GM10248 (cell line): Measurements from ENCODE around the gene ITGB3.

Experiments
- CTCF ChIA-PET: fragments of 300-600 bp; sonication (Branson Sonifier 250); formaldehyde crosslinking; extraction: SDS; loops from one replicate; lab custom pipeline; 2021; ENCODE audit warnings: antibody characterized with exemption; lab: Yijun Ruan, JAX
- POLR2A ChIA-PET: fragments of 350-650 bp; sonication (Branson Sonifier 250); formaldehyde crosslinking; extraction: SDS; loops from one replicate; lab custom pipeline; 2020; ENCODE audit warnings: antibody characterized with exemption; lab: Yijun Ruan, JAX
- DNase-seq: peaks from one replicate; pipeline ENCODE4 v3.0.0; 2012; ENCODE audit errors: extremely low spot score
- CTCF ChIP-seq: IDR thresholded peaks from 2 replicates; pipeline ENCODE4 v1.5.1; 2012; ENCODE audit warnings: mild to moderate bottlenecking, low read depth; ENCODE audit errors: extremely low read depth, missing control alignments, control extremely low read depth

Gene ITGB3

GRCh38 chr17:47291242-47291873 lies 37.7 kb downstream of the ITGB3 start:
- no peak for TF ChIP-seq CTCF
- CTCF ChIA-PET, result interaction anchor here (1.2 to 6.4 kb wide), 2 partner anchors 9 to 24 kb away, joined by 8 to 42 read pairs; no protein-coding TSS in a partner anchor
- POLR2A ChIA-PET, result no interaction called here
- no peak for DNase-seq

GRCh38 chr17:47292206-47292605 lies 38.6 kb downstream of the ITGB3 start:
- ChIA-PET POLR2A (no interaction called here), CTCF (interaction anchor here (1.2 to 6.4 kb wide), 2 partner anchors 9 to 23 kb away, joined by 8 to 42 read pairs; no protein-coding TSS in a partner anchor)
- TF ChIP-seq CTCF, result no peak
- DNase-seq, result no peak

- no peak for TF ChIP-seq CTCF
These were observed 41.6 kb downstream of the ITGB3 start for GRCh38 chr17:47295037-47295873.

GRCh38 chr17:47295874-47296255 lies 42.2 kb downstream of the ITGB3 start:
- no peak for TF ChIP-seq CTCF
- ChIA-PET POLR2A (interaction anchor here (1.0 kb wide), 1 partner anchor 9 kb away, joined by 3 read pairs; no protein-coding TSS in a partner anchor), CTCF (interaction anchor here (1.0 to 2.0 kb wide), 7 partner anchors 9 to 88 kb away, joined by 3 to 9 read pairs (median 3); no protein-coding TSS in a partner anchor)
- DNase-seq, result no peak

More at GRCh38 chr17:47295037-47295873, 41.6 kb downstream of the ITGB3 start:
- ChIA-PET CTCF (interaction anchor here (1.0 to 2.0 kb wide), 7 partner anchors 9 to 88 kb away, joined by 3 to 9 read pairs (median 3); no protein-coding TSS in a partner anchor), POLR2A (interaction anchor here (1.0 kb wide), 1 partner anchor 9 kb away, joined by 3 read pairs; no protein-coding TSS in a partner anchor)
- no peak for DNase-seq

GRCh38 chr17:47297661-47298400 lies 44.2 kb downstream of the ITGB3 start:
- POLR2A ChIA-PET, result no interaction called here
- TF ChIP-seq CTCF, result no peak
- DNase-seq, result no peak
- CTCF ChIA-PET, result interaction anchor here (0.9 to 1.5 kb wide), 2 partner anchors 10 to 22 kb away, joined by 3 read pairs; no protein-coding TSS in a partner anchor

- TF ChIP-seq CTCF, result no peak
- ChIA-PET CTCF (interaction anchor here (0.9 to 3.5 kb wide), 4 partner anchors 9 to 23 kb away, joined by 3 to 24 read pairs (median 4); no protein-coding TSS in a partner anchor), POLR2A (no interaction called here)
These were observed 45.1 kb downstream of the ITGB3 start for GRCh38 chr17:47298712-47299111.

More at GRCh38 chr17:47298712-47299111, 45.1 kb downstream of the ITGB3 start:
- DNase-seq, result no peak
